PC-3 (cell line): ENCODE data around the gene BRIP1.

Source experiments
- CTCF ChIP-seq: fragments of 300-600 bp; sonication (generic); conservative IDR thresholded peaks from 2 replicates; pipeline ENCODE4 v1.5.1; 2017; ENCODE audit warnings: antibody characterized with exemption, low read depth, mild to moderate bottlenecking, low read length
- EZH2 ChIP-seq: fragments of 300-600 bp; sonication (generic); IDR thresholded peaks from one replicate; pipeline ENCODE4 v1.6.1; 2017; ENCODE audit warnings: antibody characterized with exemption, mild to moderate bottlenecking, low read length; ENCODE audit not compliant: unreplicated experiment

GRCh38 chr17:61839300-61839786, 24.0 kb downstream of the BRIP1 start:
- no peak for TF ChIP-seq EZH2
- no peak for TF ChIP-seq CTCF
